SJSA1 (cell line): ENCODE data around the gene ST3GAL5. TPM values are rescaled to one million over a fixed set of nuclear protein-coding genes. Genes with fewer than 3 reads are reported as not detected.
A peak's percentile ranks its signal among the peaks of the same experiment; 100 is the strongest.

ENCODE experiments used
- DNase-seq, 2 experiments: peaks; one replicate each; pipeline ENCODE4 v3.0.0-alpha.2; 2015 to 2020; ENCODE audit warnings: low spot score in 2 of 2, low read depth in 1 of 2
- H3K27ac ChIP-seq: fragments of 250-450 bp; sonication (Bioruptor Pico); 2 replicates; pipeline ENCODE4 v1.5.1; 2020; ENCODE audit warnings: mild to moderate bottlenecking, moderate library complexity
- H3K27me3 ChIP-seq: fragments of 250-450 bp; sonication (Bioruptor Pico); replicated peaks from 2 replicates; pipeline ENCODE4 v1.5.1; 2020; ENCODE audit warnings: mild to moderate bottlenecking, moderate library complexity
- H3K36me3 ChIP-seq: fragments of 250-450 bp; sonication (Bioruptor Pico); 2 replicates; pipeline ENCODE4 v1.5.1; 2020; ENCODE audit warnings: mild to moderate bottlenecking
- H3K4me1 ChIP-seq: fragments of 250-450 bp; sonication (Bioruptor Pico); replicated peaks from 2 replicates; pipeline ENCODE4 v1.6.1; 2021; ENCODE audit warnings: mild to moderate bottlenecking
- H3K4me3 ChIP-seq: fragments of 250-450 bp; sonication (Bioruptor Pico); 2 replicates; pipeline ENCODE4 v1.5.1; 2020; ENCODE audit warnings: mild to moderate bottlenecking
- H3K9me3 ChIP-seq: fragments of 250-450 bp; sonication (Bioruptor Pico); replicated peaks from 2 replicates; pipeline ENCODE4 v1.5.1; 2020; ENCODE audit warnings: mild to moderate bottlenecking
- total RNA-seq: library from RNA; depleted of rRNA; stranded (reverse); fragments of >200 nt; shearing (Covaris generic); gene quantifications from 2 replicates; pipeline ENCODE4 v1.2.3, GENCODE V29; 2014

ST3GAL5 gene
- total RNA-seq, 1 experiment from 2014 or later, result 84.5 TPM

DNA sequence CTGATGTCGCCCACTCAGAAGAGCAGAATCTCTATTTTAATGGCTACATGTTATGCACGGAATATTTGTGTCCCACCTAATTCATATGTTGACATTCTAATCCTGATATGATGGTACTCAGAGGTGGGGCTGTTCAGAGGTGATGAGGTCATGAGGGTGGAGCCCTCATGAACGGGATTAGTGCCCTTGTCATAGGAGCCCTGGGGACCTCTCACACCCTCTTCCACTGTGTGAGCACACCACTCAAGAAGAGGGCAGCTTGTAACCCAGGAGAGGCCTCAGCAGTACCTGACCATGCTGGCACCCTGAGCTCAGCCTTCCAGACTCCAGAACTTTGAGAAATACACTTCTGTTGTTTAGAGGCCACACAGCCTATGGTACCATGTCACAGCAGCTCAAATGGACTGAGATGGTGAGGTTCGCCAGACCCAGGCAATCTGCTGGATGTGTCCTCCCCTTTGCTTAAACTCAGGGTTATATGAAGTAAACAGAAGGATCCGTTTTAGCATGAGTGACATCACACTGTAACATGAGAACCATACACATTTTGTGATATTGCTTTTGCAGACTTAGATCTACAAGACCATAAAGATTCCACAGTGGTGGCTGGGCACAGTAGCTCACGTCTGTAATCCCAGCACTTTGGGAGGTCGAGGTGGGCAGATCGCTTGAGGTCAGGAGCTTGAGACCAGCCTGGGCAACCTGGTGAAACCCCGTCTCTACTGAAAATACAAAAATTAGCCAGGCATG lies 86.3 kb downstream of the ST3GAL5 start:
- no peak for DNase-seq
- no peaks in the 10 kb centered on the region for H3K27me3 ChIP-seq
- no peak overlapping the region for H3K27ac ChIP-seq
- H3K4me3 ChIP-seq, result no peak overlapping the region
- no peaks in the 10 kb centered on the region for H3K36me3 ChIP-seq
- H3K9me3 ChIP-seq, result no peaks in the 10 kb centered on the region
- peaks cover 7% of the 10 kb centered on the region for H3K4me1 ChIP-seq

DNA sequence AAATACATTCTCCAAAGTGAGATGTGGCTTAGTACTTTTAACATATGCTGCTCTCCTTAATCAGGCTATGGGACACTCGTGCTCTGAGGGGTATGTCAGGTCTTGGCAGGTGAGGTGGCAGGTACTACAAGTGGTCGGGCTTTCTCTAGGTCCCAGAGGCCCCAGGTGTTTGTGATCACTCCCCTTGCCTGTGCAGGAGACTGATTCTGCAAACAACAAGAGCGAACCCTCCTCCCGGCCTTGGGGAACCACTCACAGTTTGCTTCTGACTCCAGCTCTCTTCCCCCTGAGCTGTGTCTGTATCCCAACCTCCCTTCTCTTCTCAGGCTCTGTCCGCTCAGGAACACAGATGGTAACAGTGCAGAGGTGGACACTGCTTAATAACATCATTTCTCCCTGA lies 86.9 kb downstream of the ST3GAL5 start:
- Histone ChIP-seq H3K9me3 (no peaks in the 10 kb centered on the region), H3K36me3 (no peaks in the 10 kb centered on the region), H3K27me3 (no peaks in the 10 kb centered on the region), H3K4me1 (peaks cover 13% of the 10 kb centered on the region), H3K4me3 (no peak overlapping the region), H3K27ac (no peak overlapping the region)
- no peak for DNase-seq

DNA sequence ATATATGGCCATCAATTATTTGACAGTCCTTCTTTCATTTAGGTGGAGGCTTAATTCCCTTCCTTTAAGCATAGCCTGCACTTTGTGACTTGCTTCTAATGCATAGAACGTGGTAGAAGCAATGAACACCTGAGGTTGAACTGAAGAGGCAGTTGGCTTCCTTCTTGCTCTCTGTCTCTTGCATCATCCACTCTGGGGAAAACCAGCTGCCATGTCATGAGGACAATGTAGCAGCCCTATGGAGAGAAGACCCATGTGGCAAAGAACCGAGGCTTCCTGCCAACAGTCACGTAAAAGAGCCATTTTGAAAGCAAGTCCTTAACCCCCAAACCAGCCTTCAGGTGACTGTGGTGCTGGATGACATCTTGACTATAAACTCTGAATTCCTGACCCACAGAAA lies 88.2 kb downstream of the ST3GAL5 start:
- H3K9me3 ChIP-seq, result no peaks in the 10 kb centered on the region
- H3K27ac ChIP-seq, result no peak overlapping the region
- no peaks in the 10 kb centered on the region for H3K27me3 ChIP-seq
- H3K4me3 ChIP-seq, result no peak overlapping the region
- no peak for DNase-seq
- peaks cover 26% of the 10 kb centered on the region for H3K4me1 ChIP-seq
- H3K36me3 ChIP-seq, result no peaks in the 10 kb centered on the region

DNA sequence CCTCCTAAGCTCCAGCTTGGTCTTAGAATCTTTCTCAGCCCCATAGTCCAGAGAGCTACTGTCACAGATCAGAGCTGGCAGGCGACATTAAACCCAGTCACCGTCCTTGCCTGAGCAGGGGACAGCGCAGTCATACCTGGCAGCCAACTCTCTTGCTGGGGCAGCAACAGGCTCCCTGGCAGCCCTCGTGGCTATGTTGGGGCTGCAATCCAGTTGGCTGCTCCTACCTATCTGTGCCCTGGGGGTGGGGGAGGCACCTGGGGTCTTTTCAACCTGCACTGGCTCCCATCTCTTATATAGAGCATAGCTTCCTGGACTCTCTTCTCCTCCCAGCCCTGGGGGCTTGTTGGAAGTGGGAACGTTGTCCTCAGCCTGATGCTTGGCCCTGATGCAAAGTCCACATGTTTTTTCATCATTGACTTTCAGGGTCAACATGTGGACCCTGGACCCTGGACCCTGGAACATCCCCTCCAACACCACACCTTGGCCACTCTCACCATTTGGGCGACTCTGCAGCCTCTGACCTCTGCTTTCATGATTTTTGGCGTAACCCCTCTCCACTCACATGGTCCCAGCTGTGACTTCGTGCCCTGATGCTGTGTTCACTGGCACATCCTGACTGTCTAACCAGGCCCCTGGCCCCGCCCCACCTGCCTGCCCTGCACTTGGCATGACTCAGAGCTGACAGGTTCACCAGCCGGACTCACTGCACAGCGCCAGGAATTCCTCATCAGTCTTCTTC lies 89.4 kb downstream of the ST3GAL5 start:
- H3K36me3 ChIP-seq, result no peaks in the 10 kb centered on the region
- H3K4me1 ChIP-seq, result peaks cover 36% of the 10 kb centered on the region
- DNase-seq, result no peak
- no peaks in the 10 kb centered on the region for H3K9me3 ChIP-seq
- no peaks in the 10 kb centered on the region for H3K27me3 ChIP-seq
- no peak overlapping the region for H3K4me3 ChIP-seq
- H3K27ac ChIP-seq, result no peak overlapping the region

DNA sequence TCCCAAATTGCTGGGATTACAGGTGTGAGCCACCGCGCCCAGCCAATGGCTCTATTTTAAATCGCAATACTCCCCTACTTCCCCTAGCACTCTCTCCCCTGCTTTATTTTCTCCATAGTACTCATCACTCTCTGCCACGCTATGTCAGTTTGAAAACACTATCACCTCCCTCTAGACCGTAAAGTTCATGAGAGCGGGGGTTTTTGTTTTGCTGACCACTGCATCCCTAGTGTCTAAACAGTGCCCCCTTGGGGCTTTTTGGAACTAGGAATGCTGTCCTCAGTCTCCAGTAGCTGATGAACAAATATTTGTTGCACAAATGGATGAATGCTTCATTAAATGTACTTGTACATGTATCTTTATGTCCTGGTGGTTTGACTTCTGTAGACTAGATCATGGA lies 90.9 kb downstream of the ST3GAL5 start:
- peak in 1 of 2 experiments; percentile 43 for DNase-seq

DNA sequence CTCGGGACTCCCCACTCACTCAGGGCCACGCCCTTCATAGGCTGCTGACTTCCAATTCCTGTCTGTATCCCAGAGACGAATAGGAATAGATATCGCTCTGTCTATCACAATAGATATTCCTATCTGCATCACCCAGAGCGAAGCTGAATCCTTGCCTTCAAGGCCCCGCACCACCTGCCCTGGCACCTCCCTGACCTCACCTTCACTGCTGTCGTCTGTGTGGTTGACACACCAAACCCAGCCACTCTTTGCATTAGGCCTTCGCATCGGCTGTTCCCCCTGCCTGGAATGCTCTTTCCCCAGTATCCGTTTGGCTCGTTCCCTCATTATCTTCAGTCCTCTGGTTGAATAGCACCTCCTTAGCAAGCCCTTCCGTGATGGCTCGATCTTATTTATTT lies 91.5 kb downstream of the ST3GAL5 start:
- DNase-seq, result no peak
- Histone ChIP-seq H3K4me1 (peaks cover 58% of the 10 kb centered on the region), H3K27ac (no peak overlapping the region), H3K36me3 (no peaks in the 10 kb centered on the region), H3K4me3 (no peak overlapping the region), H3K9me3 (no peaks in the 10 kb centered on the region), H3K27me3 (no peaks in the 10 kb centered on the region)

More for the DNA sequence above, 90.9 kb downstream of the ST3GAL5 start:
- Histone ChIP-seq H3K27me3 (no peaks in the 10 kb centered on the region), H3K9me3 (no peaks in the 10 kb centered on the region), H3K4me3 (no peak overlapping the region), H3K27ac (no peak overlapping the region), H3K4me1 (peaks cover 51% of the 10 kb centered on the region), H3K36me3 (no peaks in the 10 kb centered on the region)

DNA sequence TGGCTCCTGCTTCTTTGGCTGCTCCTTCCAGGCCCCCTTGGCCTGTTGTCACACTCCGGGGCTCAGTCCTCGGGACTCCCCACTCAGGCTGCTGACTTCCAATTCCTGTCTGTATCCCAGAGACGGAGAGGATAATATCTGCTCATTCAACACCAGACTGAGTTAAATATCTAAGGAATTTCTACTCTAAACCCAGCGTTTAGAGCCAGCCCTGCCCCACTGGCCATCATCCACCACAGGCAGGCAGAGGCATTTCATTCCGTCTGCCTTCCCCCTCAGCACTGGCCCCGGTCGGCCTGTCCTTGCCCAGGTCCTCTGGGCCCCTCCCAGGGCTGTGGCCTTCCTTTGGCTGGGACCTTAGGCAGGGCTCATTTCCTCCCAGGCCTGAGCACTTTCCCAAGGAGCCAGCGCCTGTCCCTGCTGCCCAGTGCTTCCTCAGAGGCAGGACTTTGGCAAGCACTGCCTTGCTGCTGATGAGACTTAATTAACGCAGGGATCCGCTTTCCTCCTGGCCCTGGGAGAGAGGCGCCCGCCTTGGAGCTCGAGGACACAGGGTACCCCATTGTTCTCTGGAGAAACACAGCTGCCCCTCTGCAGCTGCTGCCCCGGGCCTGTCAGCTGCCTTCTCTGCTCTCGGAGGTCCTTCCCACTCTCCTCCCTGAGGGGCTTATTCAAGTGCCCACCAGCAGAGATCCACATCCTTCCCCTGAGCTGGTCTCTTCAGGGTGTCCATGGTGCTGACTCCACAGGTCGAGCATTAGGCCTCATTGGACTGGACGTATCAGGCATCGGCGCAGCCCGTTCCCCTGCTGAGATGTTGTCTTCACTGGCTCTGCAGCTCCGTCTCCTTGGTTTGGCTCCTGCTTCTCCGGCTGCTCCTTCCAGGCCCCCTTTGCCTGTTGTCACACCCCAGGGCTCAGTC lies 92.2 kb downstream of the ST3GAL5 start:
- Histone ChIP-seq H3K9me3 (no peaks in the 10 kb centered on the region), H3K27ac (peak overlapping the region; percentile 19; the same call in 1 of the 2 replicates), H3K4me3 (no peak overlapping the region), H3K27me3 (no peaks in the 10 kb centered on the region), H3K36me3 (no peaks in the 10 kb centered on the region), H3K4me1 (peaks cover 64% of the 10 kb centered on the region)
- peak in 1 of 2 experiments; percentile 43 for DNase-seq

DNA sequence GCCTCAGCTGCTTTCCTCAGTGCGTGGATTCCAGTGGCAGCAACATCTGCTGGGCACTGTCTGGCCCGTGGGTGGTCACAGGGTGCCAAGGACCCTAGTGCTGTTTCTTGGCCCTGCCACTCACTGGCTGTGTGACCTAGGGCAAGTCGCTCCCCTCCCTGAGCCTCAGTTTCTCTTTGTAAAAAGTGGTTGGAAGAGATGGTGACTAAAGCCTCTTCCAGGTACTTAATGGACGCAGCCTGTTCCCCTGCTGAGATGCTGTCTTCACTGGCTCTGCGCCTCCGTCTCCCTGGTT lies 92.8 kb downstream of the ST3GAL5 start:
- Histone ChIP-seq H3K36me3 (no peaks in the 10 kb centered on the region), H3K27me3 (no peaks in the 10 kb centered on the region), H3K27ac (no peak overlapping the region; the same call in 1 of the 2 replicates), H3K9me3 (no peaks in the 10 kb centered on the region), H3K4me1 (peaks cover 65% of the 10 kb centered on the region), H3K4me3 (no peak overlapping the region)
- no peak for DNase-seq

DNA sequence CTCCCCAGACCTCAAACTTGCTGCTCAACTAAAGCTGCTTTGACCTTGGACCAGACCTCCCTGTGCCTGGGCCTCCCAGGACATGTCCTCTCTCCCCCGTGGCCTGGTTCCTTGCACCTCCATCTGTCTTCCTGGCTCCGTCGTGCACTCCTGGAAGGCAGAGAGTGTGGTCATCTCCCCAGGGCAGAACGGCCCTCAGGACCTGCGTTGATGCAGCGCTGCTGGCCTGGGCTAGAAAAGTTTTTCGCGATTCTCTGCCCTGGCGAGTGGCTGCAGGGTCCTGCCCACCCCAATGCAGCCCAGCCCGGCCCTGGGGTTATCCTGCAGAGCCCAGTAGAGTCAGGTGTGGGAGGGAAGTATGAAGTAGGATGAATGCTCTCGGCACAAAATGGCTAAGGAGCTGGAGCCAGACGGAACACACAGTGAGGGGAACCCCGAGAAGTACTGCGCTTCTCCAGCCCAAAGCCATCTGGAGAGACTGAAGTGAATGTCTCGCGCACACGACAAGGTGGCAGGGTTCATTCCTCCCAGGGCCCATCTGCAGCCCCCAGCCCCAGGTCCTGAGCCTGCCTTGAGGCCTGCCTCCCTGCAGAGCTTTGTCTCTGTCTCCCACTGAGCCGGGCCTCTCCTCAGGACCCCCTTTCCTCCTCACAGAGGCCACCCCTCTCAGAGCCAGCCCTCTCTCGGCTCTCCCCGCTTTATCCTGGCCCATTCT lies 93.3 kb downstream of the ST3GAL5 start:
- no peaks in the 10 kb centered on the region for H3K36me3 ChIP-seq
- H3K4me3 ChIP-seq, result no peak overlapping the region
- no peaks in the 10 kb centered on the region for H3K9me3 ChIP-seq
- H3K4me1 ChIP-seq, result peaks cover 65% of the 10 kb centered on the region
- H3K27me3 ChIP-seq, result no peaks in the 10 kb centered on the region
- no peak overlapping the region for H3K27ac ChIP-seq
- DNase-seq, result no peak

DNA sequence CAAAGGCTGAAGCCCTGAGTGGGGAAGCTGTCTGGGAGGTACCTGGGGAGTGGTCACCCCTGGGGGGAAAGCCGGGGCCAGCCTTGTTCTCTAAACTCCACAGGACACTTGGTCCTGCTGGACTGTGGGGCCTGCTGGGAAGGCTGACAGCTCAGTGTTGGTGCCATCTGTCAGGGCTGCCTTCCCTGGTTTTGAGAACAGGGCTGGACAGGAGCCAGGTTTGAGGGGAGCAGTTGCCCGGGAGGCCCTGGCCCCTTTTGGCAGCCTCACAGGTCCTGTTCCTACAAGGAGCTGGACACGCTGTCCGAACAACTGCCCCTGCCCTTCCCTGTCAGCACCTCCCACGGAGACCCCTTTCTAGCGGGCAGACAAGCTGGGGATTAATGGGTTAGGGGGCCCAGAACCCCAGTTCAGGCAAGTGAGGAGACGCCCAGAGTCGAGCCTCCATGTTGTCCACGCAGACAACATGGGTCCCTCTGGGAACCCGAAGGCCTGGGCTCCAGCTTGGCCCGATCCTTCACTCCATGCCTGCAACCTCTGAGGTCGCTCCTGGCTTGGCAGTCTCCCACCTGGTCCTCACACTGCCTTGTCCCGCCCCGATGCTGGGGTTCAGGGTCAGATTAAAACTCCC lies 94.2 kb downstream of the ST3GAL5 start:
- no peak for DNase-seq
- peaks cover 64% of the 10 kb centered on the region for H3K4me1 ChIP-seq
- no peaks in the 10 kb centered on the region for H3K27me3 ChIP-seq
- H3K4me3 ChIP-seq, result no peak overlapping the region
- H3K36me3 ChIP-seq, result no peaks in the 10 kb centered on the region
- no peaks in the 10 kb centered on the region for H3K9me3 ChIP-seq
- no peak overlapping the region for H3K27ac ChIP-seq

DNA sequence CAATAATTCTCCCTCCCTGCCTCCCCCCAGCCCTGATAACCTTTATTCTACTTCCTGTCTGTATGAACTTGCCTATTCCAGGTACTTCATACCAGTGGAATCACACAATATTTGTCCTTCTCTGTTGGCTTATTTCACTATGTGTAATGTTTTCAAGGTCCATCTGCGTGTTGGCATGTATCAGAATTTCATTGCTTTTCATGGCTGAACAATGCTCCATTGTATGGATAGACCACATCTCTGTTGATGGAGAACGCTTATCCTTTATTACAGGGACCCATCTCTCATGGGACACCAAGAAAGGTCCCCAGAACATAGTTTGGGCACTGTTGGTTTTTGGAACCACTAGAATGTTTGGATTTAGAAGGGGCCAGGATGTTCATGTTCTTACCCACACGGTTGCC lies 94.8 kb downstream of the ST3GAL5 start:
- H3K9me3 ChIP-seq, result no peaks in the 10 kb centered on the region
- peaks cover 62% of the 10 kb centered on the region for H3K4me1 ChIP-seq
- H3K4me3 ChIP-seq, result no peak overlapping the region
- DNase-seq, result no peak
- no peaks in the 10 kb centered on the region; the same call in 1 of the 2 replicates for H3K36me3 ChIP-seq
- no peak overlapping the region for H3K27ac ChIP-seq
- H3K27me3 ChIP-seq, result no peaks in the 10 kb centered on the region

DNA sequence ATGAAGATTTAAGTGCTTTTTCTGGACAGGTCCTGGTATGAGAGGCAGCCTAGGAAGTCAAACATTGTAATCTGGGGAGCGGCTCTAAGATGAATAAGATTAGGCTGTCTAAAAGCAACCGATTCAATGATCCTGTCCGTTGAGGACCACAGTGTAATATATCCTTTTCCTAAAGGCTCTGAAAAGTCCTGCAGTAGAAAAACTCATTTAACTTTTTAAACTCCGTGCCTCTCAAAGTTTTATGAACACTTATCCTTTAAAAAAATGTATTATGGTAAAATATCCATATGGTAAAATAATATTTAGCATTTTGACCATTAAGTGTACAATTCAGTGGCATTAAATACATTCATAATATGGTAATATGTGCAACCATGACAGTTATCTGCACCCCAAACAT lies 95.2 kb downstream of the ST3GAL5 start:
- Histone ChIP-seq H3K4me3 (no peak overlapping the region), H3K36me3 (no peaks in the 10 kb centered on the region; the same call in 1 of the 2 replicates), H3K4me1 (peaks cover 66% of the 10 kb centered on the region), H3K9me3 (no peaks in the 10 kb centered on the region), H3K27me3 (no peaks in the 10 kb centered on the region), H3K27ac (peak overlapping the region; percentile 38)
- no peak for DNase-seq
